ENCODE data around the gene B4GALT6.

The B4GALT6 gene

GRCh38 chr18:31679791-31680432 lies 4.5 kb downstream of the B4GALT6 start:
- Histone ChIP-seq H3K4me3 (ENCODE audit: low read depth in 1 of 2, low read length in 2 of 2) (peak overlapping the region; percentile 38 to 42), H3K9ac (ENCODE audit: low read depth in 1 of 2, low read length in 2 of 2) (no peak overlapping the region), H3K4me1 (ENCODE audit: control insufficient read depth in 1 of 2, insufficient read depth in 2 of 2, low read length in 2 of 2) (peaks cover 35 to 42% of the 10 kb centered on the region in 2 donors), H3K27me3 (ENCODE audit: control insufficient read depth in 1 of 2, insufficient read depth in 2 of 2, low read length in 2 of 2) (no peaks in the 10 kb centered on the region), H3K9me3 (ENCODE audit: control insufficient read depth in 1 of 2, low read length in 2 of 2) (no peaks in the 10 kb centered on the region), H3K27ac (ENCODE audit: low read depth, low read length) (no peak overlapping the region), H3K36me3 (ENCODE audit: control insufficient read depth in 1 of 2, insufficient read depth in 2 of 2, low read length in 2 of 2) (no peaks in the 10 kb centered on the region)

GRCh38 chr18:31679133-31679742 lies 5.1 kb downstream of the B4GALT6 start:
- H3K27ac ChIP-seq (ENCODE audit: low read depth, low read length): no peak overlapping the region
- peaks cover 37 to 43% of the 10 kb centered on the region in 2 donors for H3K4me1 ChIP-seq (ENCODE audit: control insufficient read depth in 1 of 2, insufficient read depth in 2 of 2, low read length in 2 of 2)
- no peaks in the 10 kb centered on the region for H3K27me3 ChIP-seq (ENCODE audit: control insufficient read depth in 1 of 2, insufficient read depth in 2 of 2, low read length in 2 of 2)
- no peaks in the 10 kb centered on the region for H3K36me3 ChIP-seq (ENCODE audit: control insufficient read depth in 1 of 2, insufficient read depth in 2 of 2, low read length in 2 of 2)
- no peaks in the 10 kb centered on the region for H3K9me3 ChIP-seq (ENCODE audit: control insufficient read depth in 1 of 2, low read length in 2 of 2)
- H3K4me3 ChIP-seq (ENCODE audit: low read depth in 1 of 2, low read length in 2 of 2): peak overlapping the region; percentile 11 to 42
- H3K9ac ChIP-seq (ENCODE audit: low read depth in 1 of 2, low read length in 2 of 2): no peak overlapping the region

DNA sequence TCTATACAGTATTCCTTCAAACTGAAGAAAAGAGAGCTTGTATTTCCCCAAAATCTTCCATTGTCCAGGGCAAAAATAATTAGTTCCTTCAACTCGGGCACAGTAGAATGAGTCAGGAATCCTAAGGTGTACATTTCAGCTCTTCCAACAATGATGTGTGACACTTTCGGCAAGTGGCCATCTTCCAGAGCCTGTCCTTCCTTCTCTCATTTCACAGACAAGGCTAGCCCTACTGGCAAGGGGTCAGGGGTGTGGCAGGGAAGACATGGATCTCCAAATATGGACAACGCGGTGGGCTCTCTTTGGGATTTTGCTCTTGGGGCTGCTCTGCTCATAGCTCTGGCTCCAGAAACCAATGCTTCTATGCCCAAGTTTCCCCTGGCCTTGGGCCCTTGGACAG lies 6.0 kb downstream of the B4GALT6 start:
- H3K36me3 ChIP-seq (ENCODE audit: control insufficient read depth in 1 of 2, insufficient read depth in 2 of 2, low read length in 2 of 2): no peaks in the 10 kb centered on the region
- no peaks in the 10 kb centered on the region for H3K27me3 ChIP-seq (ENCODE audit: control insufficient read depth in 1 of 2, insufficient read depth in 2 of 2, low read length in 2 of 2)
- H3K9ac ChIP-seq (ENCODE audit: low read depth in 1 of 2, low read length in 2 of 2): no peak overlapping the region
- H3K4me1 ChIP-seq (ENCODE audit: control insufficient read depth in 1 of 2, insufficient read depth in 2 of 2, low read length in 2 of 2): peaks cover 41 to 46% of the 10 kb centered on the region in 2 donors
- H3K27ac ChIP-seq (ENCODE audit: low read depth, low read length): no peak overlapping the region
- H3K4me3 ChIP-seq (ENCODE audit: low read depth in 1 of 2, low read length in 2 of 2): peak overlapping the region in 1 of 2 donors; percentile 11
- no peaks in the 10 kb centered on the region for H3K9me3 ChIP-seq (ENCODE audit: control insufficient read depth in 1 of 2, low read length in 2 of 2)

GRCh38 chr18:31677592-31677991 lies 6.8 kb downstream of the B4GALT6 start:
- H3K27me3 ChIP-seq (ENCODE audit: control insufficient read depth in 1 of 2, insufficient read depth in 2 of 2, low read length in 2 of 2): no peaks in the 10 kb centered on the region
- no peaks in the 10 kb centered on the region for H3K9me3 ChIP-seq (ENCODE audit: control insufficient read depth in 1 of 2, low read length in 2 of 2)
- H3K9ac ChIP-seq (ENCODE audit: low read depth in 1 of 2, low read length in 2 of 2): no peak overlapping the region
- H3K36me3 ChIP-seq (ENCODE audit: control insufficient read depth in 1 of 2, insufficient read depth in 2 of 2, low read length in 2 of 2): no peaks in the 10 kb centered on the region
- no peak overlapping the region for H3K4me3 ChIP-seq (ENCODE audit: low read depth in 1 of 2, low read length in 2 of 2)
- peaks cover 44 to 54% of the 10 kb centered on the region in 2 donors for H3K4me1 ChIP-seq (ENCODE audit: control insufficient read depth in 1 of 2, insufficient read depth in 2 of 2, low read length in 2 of 2)
- no peak overlapping the region for H3K27ac ChIP-seq (ENCODE audit: low read depth, low read length)

- Histone ChIP-seq H3K9me3 (ENCODE audit: control insufficient read depth in 1 of 2, low read length in 2 of 2) (no peaks in the 10 kb centered on the region), H3K4me3 (ENCODE audit: low read depth in 1 of 2, low read length in 2 of 2) (no peak overlapping the region), H3K27me3 (ENCODE audit: control insufficient read depth in 1 of 2, insufficient read depth in 2 of 2, low read length in 2 of 2) (no peaks in the 10 kb centered on the region), H3K36me3 (ENCODE audit: control insufficient read depth in 1 of 2, insufficient read depth in 2 of 2, low read length in 2 of 2) (no peaks in the 10 kb centered on the region), H3K4me1 (ENCODE audit: control insufficient read depth in 1 of 2, insufficient read depth in 2 of 2, low read length in 2 of 2) (peaks cover 41 to 45% of the 10 kb centered on the region in 2 donors), H3K9ac (ENCODE audit: low read depth in 1 of 2, low read length in 2 of 2) (no peak overlapping the region), H3K27ac (ENCODE audit: low read depth, low read length) (no peak overlapping the region)
Observed at GRCh38 chr18:31675404-31675803, 9.0 kb downstream of the B4GALT6 start.

- Histone ChIP-seq H3K9ac (ENCODE audit: low read depth in 1 of 2, low read length in 2 of 2) (no peak overlapping the region), H3K9me3 (ENCODE audit: control insufficient read depth in 1 of 2, low read length in 2 of 2) (no peaks in the 10 kb centered on the region), H3K4me3 (ENCODE audit: low read depth in 1 of 2, low read length in 2 of 2) (no peak overlapping the region), H3K36me3 (ENCODE audit: control insufficient read depth in 1 of 2, insufficient read depth in 2 of 2, low read length in 2 of 2) (no peaks in the 10 kb centered on the region), H3K27ac (ENCODE audit: low read depth, low read length) (no peak overlapping the region), H3K27me3 (ENCODE audit: control insufficient read depth in 1 of 2, insufficient read depth in 2 of 2, low read length in 2 of 2) (no peaks in the 10 kb centered on the region), H3K4me1 (ENCODE audit: control insufficient read depth in 1 of 2, insufficient read depth in 2 of 2, low read length in 2 of 2) (peaks cover 21 to 35% of the 10 kb centered on the region in 2 donors)
Observed at GRCh38 chr18:31672628-31673135, 11.7 kb downstream of the B4GALT6 start.

GRCh38 chr18:31671951-31672350 lies 12.4 kb downstream of the B4GALT6 start:
- H3K9ac ChIP-seq (ENCODE audit: low read depth in 1 of 2, low read length in 2 of 2): no peak overlapping the region
- no peaks in the 10 kb centered on the region for H3K36me3 ChIP-seq (ENCODE audit: control insufficient read depth in 1 of 2, insufficient read depth in 2 of 2, low read length in 2 of 2)
- H3K27me3 ChIP-seq (ENCODE audit: control insufficient read depth in 1 of 2, insufficient read depth in 2 of 2, low read length in 2 of 2): no peaks in the 10 kb centered on the region
- no peak overlapping the region for H3K27ac ChIP-seq (ENCODE audit: low read depth, low read length)
- H3K4me3 ChIP-seq (ENCODE audit: low read depth in 1 of 2, low read length in 2 of 2): no peak overlapping the region
- H3K4me1 ChIP-seq (ENCODE audit: control insufficient read depth in 1 of 2, insufficient read depth in 2 of 2, low read length in 2 of 2): peaks cover 21 to 35% of the 10 kb centered on the region in 2 donors
- no peaks in the 10 kb centered on the region for H3K9me3 ChIP-seq (ENCODE audit: control insufficient read depth in 1 of 2, low read length in 2 of 2)

GRCh38 chr18:31669541-31669940 lies 14.8 kb downstream of the B4GALT6 start:
- H3K4me1 ChIP-seq (ENCODE audit: control insufficient read depth in 1 of 2, insufficient read depth in 2 of 2, low read length in 2 of 2): peaks cover 12 to 28% of the 10 kb centered on the region in 2 donors
- H3K4me3 ChIP-seq (ENCODE audit: low read depth in 1 of 2, low read length in 2 of 2): no peak overlapping the region
- no peaks in the 10 kb centered on the region for H3K27me3 ChIP-seq (ENCODE audit: control insufficient read depth in 1 of 2, insufficient read depth in 2 of 2, low read length in 2 of 2)
- H3K9ac ChIP-seq (ENCODE audit: low read depth in 1 of 2, low read length in 2 of 2): no peak overlapping the region
- H3K36me3 ChIP-seq (ENCODE audit: control insufficient read depth in 1 of 2, insufficient read depth in 2 of 2, low read length in 2 of 2): no peaks in the 10 kb centered on the region
- H3K9me3 ChIP-seq (ENCODE audit: control insufficient read depth in 1 of 2, low read length in 2 of 2): no peaks in the 10 kb centered on the region
- H3K27ac ChIP-seq (ENCODE audit: low read depth, low read length): no peak overlapping the region

GRCh38 chr18:31667185-31667584 lies 17.2 kb downstream of the B4GALT6 start:
- H3K9ac ChIP-seq (ENCODE audit: low read depth in 1 of 2, low read length in 2 of 2): no peak overlapping the region
- H3K4me1 ChIP-seq (ENCODE audit: control insufficient read depth in 1 of 2, insufficient read depth in 2 of 2, low read length in 2 of 2): peaks cover 6 to 13% of the 10 kb centered on the region in 2 donors
- H3K27me3 ChIP-seq (ENCODE audit: control insufficient read depth in 1 of 2, insufficient read depth in 2 of 2, low read length in 2 of 2): no peaks in the 10 kb centered on the region
- no peaks in the 10 kb centered on the region for H3K9me3 ChIP-seq (ENCODE audit: control insufficient read depth in 1 of 2, low read length in 2 of 2)
- no peak overlapping the region for H3K4me3 ChIP-seq (ENCODE audit: low read depth in 1 of 2, low read length in 2 of 2)
- H3K36me3 ChIP-seq (ENCODE audit: control insufficient read depth in 1 of 2, insufficient read depth in 2 of 2, low read length in 2 of 2): no peaks in the 10 kb centered on the region
- no peak overlapping the region for H3K27ac ChIP-seq (ENCODE audit: low read depth, low read length)

GRCh38 chr18:31666055-31666454 lies 18.3 kb downstream of the B4GALT6 start:
- Histone ChIP-seq H3K27ac (ENCODE audit: low read depth, low read length) (no peak overlapping the region), H3K4me1 (ENCODE audit: control insufficient read depth in 1 of 2, insufficient read depth in 2 of 2, low read length in 2 of 2) (peaks cover 2 to 9% of the 10 kb centered on the region in 2 donors), H3K27me3 (ENCODE audit: control insufficient read depth in 1 of 2, insufficient read depth in 2 of 2, low read length in 2 of 2) (no peaks in the 10 kb centered on the region), H3K36me3 (ENCODE audit: control insufficient read depth in 1 of 2, insufficient read depth in 2 of 2, low read length in 2 of 2) (no peaks in the 10 kb centered on the region), H3K9me3 (ENCODE audit: control insufficient read depth in 1 of 2, low read length in 2 of 2) (no peaks in the 10 kb centered on the region), H3K4me3 (ENCODE audit: low read depth in 1 of 2, low read length in 2 of 2) (no peak overlapping the region), H3K9ac (ENCODE audit: low read depth in 1 of 2, low read length in 2 of 2) (no peak overlapping the region)
